ENCODE data around the gene FZD10. TPM values are rescaled to one million over a fixed set of nuclear protein-coding genes. Genes with fewer than 3 reads are reported as not detected.

Gene FZD10
- total and polyA plus RNA-seq, 9 donors, result 0.08 to 6.1 (median 1.8) TPM

GRCh38 chr12:130194154-130194553 lies 31.9 kb downstream of the FZD10 start:
- Histone ChIP-seq H3K36me3 (no peaks in the 10 kb centered on the region), H3K27ac (no peak overlapping the region), H3K9me3 (no peaks in the 10 kb centered on the region), H3K4me1 (ENCODE audit: insufficient read depth) (no peaks in the 10 kb centered on the region), H3K4me3 (no peak overlapping the region), H3K27me3 (no peaks in the 10 kb centered on the region)
- WGBS, 3 donors, result 74 to 83% (median 80%) methylated on average over 10 of the region's 10 CpGs
- no peak for TF ChIP-seq POLR2A (IDR thresholded peaks at IDR 0.05)
- no peak for TF ChIP-seq EP300 (IDR thresholded peaks at IDR 0.05)
- TF ChIP-seq CTCF (IDR thresholded peaks at IDR 0.05), result no peak
- intact Hi-C loops (cut with DNase I), result no loop called here
- no peak for DNase-seq

- DNase-seq, result no peak
- Histone ChIP-seq H3K4me1 (ENCODE audit: insufficient read depth) (no peaks in the 10 kb centered on the region), H3K27ac (no peak overlapping the region), H3K36me3 (no peaks in the 10 kb centered on the region), H3K9me3 (no peaks in the 10 kb centered on the region), H3K4me3 (no peak overlapping the region), H3K27me3 (no peaks in the 10 kb centered on the region)
- intact Hi-C loops (cut with DNase I), result no loop called here
- WGBS, 3 donors, result 80 to 85% (median 83%) methylated on average over 7 of the region's 7 CpGs
- TF ChIP-seq CTCF (IDR thresholded peaks at IDR 0.05), result no peak
- no peak for TF ChIP-seq POLR2A (IDR thresholded peaks at IDR 0.05)
- TF ChIP-seq EP300 (IDR thresholded peaks at IDR 0.05), result no peak
Observed at GRCh38 chr12:130195369-130195768, 33.1 kb downstream of the FZD10 start.

- H3K27me3 ChIP-seq, result no peaks in the 10 kb centered on the region
- H3K27ac ChIP-seq, result no peak overlapping the region
- no peaks in the 10 kb centered on the region for H3K36me3 ChIP-seq
- TF ChIP-seq EP300 (IDR thresholded peaks at IDR 0.05) (no peak), CTCF (IDR thresholded peaks at IDR 0.05) (no peak), POLR2A (IDR thresholded peaks at IDR 0.05) (no peak)
- WGBS, 3 donors, result 47 to 59% (median 49%) methylated on average over 12 of the region's 12 CpGs
- no peaks in the 10 kb centered on the region for H3K9me3 ChIP-seq
- DNase-seq, result no peak
- intact Hi-C loops (cut with DNase I), result no loop called here
- no peaks in the 10 kb centered on the region for H3K4me1 ChIP-seq (ENCODE audit: insufficient read depth)
- H3K4me3 ChIP-seq, result no peak overlapping the region
Observed at GRCh38 chr12:130195776-130196175, 33.5 kb downstream of the FZD10 start.

- DNase-seq, result no peak
- Histone ChIP-seq H3K4me3 (no peak overlapping the region), H3K9me3 (no peaks in the 10 kb centered on the region), H3K4me1 (ENCODE audit: insufficient read depth) (no peaks in the 10 kb centered on the region), H3K27ac (no peak overlapping the region), H3K36me3 (no peaks in the 10 kb centered on the region), H3K27me3 (no peaks in the 10 kb centered on the region)
- TF ChIP-seq EP300 (IDR thresholded peaks at IDR 0.05) (no peak), CTCF (IDR thresholded peaks at IDR 0.05) (no peak), POLR2A (IDR thresholded peaks at IDR 0.05) (no peak)
- intact Hi-C loops (cut with DNase I), result no loop called here
- WGBS, 3 donors, result 21 to 29% (median 27%) methylated on average over 13 of the region's 13 CpGs
Observed at GRCh38 chr12:130196827-130197226, 34.6 kb downstream of the FZD10 start.

All from ovary (tissue), 9 donors.